ENCODE data around the gene CROCC.

Gene CROCC

GRCh38 chr1:16978139-16978538 is 56.4 kb downstream of the CROCC start:
- in situ Hi-C loops (cut with HindIII; ENCODE audit: low pct_ligation_motif_present, low sequenced_read_pairs): no loop called here

GRCh38 chr1:16978567-16979474 is 57.1 kb downstream of the CROCC start:
- Histone ChIP-seq H3K4me3 (ENCODE audit: low read depth, low read length) (peak overlapping the region; percentile 80), H3K36me3 (replicated peaks) (peaks cover 15% of the 10 kb centered on the region), H3K27me3 (replicated peaks) (no peaks in the 10 kb centered on the region), H3K27ac (no peak overlapping the region)
- in situ Hi-C loops (cut with HindIII; ENCODE audit: low pct_ligation_motif_present, low sequenced_read_pairs): no loop called here
- no peak for TF ChIP-seq CTCF (IDR thresholded peaks at IDR 0.05; ENCODE audit: low read depth, low read length, missing control alignments)
- peak; percentile 54 for DNase-seq

More at GRCh38 chr1:16978139-16978538, 56.4 kb downstream of the CROCC start:
- Histone ChIP-seq H3K27ac (no peak overlapping the region), H3K4me3 (ENCODE audit: low read depth, low read length) (peak overlapping the region; percentile 80), H3K36me3 (replicated peaks) (peaks cover 18% of the 10 kb centered on the region), H3K27me3 (replicated peaks) (no peaks in the 10 kb centered on the region)
- TF ChIP-seq CTCF (IDR thresholded peaks at IDR 0.05; ENCODE audit: low read depth, low read length, missing control alignments): no peak
- DNase-seq: no peak

GRCh38 chr1:16979475-16980327 is 58.0 kb downstream of the CROCC start:
- in situ Hi-C loops (cut with HindIII; ENCODE audit: low pct_ligation_motif_present, low sequenced_read_pairs): no loop called here
- TF ChIP-seq CTCF (IDR thresholded peaks at IDR 0.05; ENCODE audit: low read depth, low read length, missing control alignments): no peak
- peak overlapping the region; percentile 81 for H3K27ac ChIP-seq
- no peaks in the 10 kb centered on the region for H3K27me3 ChIP-seq (replicated peaks)
- DNase-seq: no peak
- peaks cover 15% of the 10 kb centered on the region for H3K36me3 ChIP-seq (replicated peaks)
- peak overlapping the region; percentile 80 for H3K4me3 ChIP-seq (ENCODE audit: low read depth, low read length)

- peak within 1 kb of the TSS; percentile 80 for H3K4me3 ChIP-seq (ENCODE audit: low read depth, low read length)
- DNase-seq: no peak
- peak; percentile 2 for TF ChIP-seq CTCF (IDR thresholded peaks at IDR 0.05; ENCODE audit: low read depth, low read length, missing control alignments)
- H3K27ac ChIP-seq: peak within 1 kb of the TSS; percentile 81
- peaks cover 7% of the 10 kb centered on the region for H3K36me3 ChIP-seq (replicated peaks)
- no peaks in the 10 kb centered on the region for H3K27me3 ChIP-seq (replicated peaks)
- in situ Hi-C loops (cut with HindIII; ENCODE audit: low pct_ligation_motif_present, low sequenced_read_pairs): no loop called here
Measured at GRCh38 chr1:16980473-16981268, 58.9 kb downstream of the CROCC start, which contains the start of gene MFAP2. Gene MFAP2, minus strand, starts transcription at chr1:16980620. Its CDS starts 2,347 bp downstream, at chr1:16978273.

- peak overlapping the region; percentile 80 for H3K4me3 ChIP-seq (ENCODE audit: low read depth, low read length)
- in situ Hi-C loops (cut with HindIII; ENCODE audit: low pct_ligation_motif_present, low sequenced_read_pairs): no loop called here
- peaks cover 7% of the 10 kb centered on the region for H3K36me3 ChIP-seq (replicated peaks)
- peak overlapping the region; percentile 81 for H3K27ac ChIP-seq
- TF ChIP-seq CTCF (IDR thresholded peaks at IDR 0.05; ENCODE audit: low read depth, low read length, missing control alignments): no peak
- no peaks in the 10 kb centered on the region for H3K27me3 ChIP-seq (replicated peaks)
- peak; percentile 91 for DNase-seq
Measured at GRCh38 chr1:16981269-16981849, 59.6 kb downstream of the CROCC start.

Data from brain microvascular endothelial cell (primary cell).